Activated T-cell treated with anti-CD3 and anti-CD28 coated beads for 1 hour (primary cell): ENCODE measurements around the gene TIAM1.

ENCODE experiments used
- DNase-seq: peaks from one replicate; pipeline ENCODE4 v3.0.0-alpha.2; 2020; ENCODE audit warnings: low read depth

Gene TIAM1

GRCh38 chr21:31203431-31204054 is 140.5 kb downstream of the TIAM1 start:
- DNase-seq, result no peak

- DNase-seq, result no peak
These were observed 142.5 kb downstream of the TIAM1 start for GRCh38 chr21:31201548-31201947.

GRCh38 chr21:31201144-31201543 is 142.9 kb downstream of the TIAM1 start:
- DNase-seq, result no peak

DNA sequence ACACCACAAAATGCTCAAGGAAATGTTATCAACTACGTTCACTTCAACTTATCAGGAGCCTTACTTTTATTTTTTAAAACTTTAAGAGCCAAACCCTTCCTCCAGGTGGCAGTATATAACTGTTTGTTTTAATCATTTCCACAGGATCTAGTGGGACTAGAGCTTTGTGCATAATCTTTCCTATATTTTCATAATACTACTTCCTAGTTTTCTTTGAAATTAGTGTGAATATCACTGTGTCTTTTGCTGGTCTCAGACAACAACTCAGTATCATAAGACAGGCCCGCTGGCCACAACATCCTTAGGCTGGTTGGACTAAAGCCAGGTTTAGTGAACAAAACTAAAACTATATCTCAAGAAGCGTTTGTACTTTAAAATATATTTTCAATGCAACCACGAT is 145.5 kb downstream of the TIAM1 start:
- DNase-seq, result no peak

DNA sequence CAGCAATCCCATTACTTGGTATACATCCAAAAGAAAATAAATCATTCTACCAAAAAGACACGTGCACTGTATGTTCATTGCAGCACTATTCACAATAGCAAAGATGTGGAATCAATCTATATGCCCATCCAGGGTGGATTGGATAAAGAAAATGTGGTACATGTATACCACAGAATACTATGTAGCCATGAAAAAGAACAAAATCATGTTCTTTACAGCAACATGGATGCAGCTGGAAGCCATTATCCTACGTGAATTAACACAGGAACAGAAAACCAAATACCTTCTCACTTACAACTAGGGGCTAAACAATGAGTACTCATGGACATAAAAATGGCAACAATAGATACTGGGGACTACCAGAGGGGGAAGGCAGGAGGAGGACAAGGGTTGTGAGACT is 147.3 kb downstream of the TIAM1 start:
- DNase-seq, result no peak

DNA sequence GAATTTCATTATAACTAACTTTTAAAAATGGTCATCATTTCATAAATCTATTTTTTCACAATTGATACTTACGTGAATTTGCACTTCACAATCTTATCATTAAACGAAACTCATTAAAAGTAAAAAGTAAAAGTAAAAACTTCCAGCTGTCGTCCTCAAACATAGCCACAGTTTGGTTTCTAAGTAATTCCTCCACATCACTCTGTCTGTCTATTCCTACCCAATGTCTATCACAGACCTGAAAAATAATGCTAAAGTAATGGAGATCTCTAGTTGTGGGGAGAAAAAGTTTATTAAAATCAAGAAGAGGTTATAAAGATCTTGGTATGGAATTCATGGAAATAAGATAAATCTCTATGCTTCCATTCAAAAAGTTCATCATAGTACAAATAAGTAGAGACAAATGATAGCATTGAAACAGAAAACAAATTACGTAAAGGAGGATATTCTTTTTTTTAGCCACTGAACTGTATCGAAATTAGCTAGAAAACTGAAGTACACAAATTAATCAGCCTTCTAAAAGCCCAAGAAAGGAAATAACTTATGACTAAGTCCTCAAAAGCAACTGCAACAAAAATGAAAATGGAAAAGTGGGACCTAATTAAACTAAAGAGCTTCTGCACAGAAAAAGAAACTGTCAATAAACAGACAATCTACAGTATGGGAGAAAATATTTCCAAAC is 148.6 kb downstream of the TIAM1 start:
- DNase-seq, result no peak

DNA sequence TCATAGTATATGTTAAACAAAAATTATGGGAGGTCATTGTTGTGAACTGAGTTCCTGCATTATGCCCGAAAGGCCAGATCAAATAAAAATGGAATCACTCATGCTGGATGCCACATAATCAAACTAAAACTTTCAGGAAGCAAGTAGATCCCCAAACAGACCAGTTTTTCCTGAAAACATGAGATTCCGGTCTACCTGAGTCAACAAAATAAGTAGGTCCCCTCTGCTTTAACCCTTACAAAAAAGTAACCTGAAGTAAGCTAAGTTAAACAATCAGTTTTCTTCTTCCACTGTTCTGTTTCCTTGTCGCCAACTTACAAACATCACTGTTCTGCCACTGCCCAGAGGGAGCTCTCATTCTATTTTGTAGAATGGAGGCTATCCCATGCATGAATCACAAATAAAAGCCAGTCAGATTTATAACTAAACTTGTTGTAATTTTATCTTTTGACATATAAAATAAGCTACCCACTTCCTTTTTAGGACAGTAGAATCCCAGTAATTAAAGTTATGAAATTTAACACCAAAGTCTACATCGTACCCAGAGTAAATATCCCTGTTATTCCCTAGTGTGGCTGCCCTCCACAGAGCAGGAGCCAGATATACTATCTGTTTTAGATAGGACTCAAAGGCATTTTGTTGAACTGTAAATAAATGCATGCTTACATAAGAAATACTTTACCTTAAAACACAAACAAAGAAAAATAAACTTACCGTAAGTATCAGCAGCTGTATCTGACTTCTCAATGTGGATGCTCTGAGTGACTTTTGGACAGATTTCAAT is 149.4 kb downstream of the TIAM1 start:
- no peak for DNase-seq

DNA sequence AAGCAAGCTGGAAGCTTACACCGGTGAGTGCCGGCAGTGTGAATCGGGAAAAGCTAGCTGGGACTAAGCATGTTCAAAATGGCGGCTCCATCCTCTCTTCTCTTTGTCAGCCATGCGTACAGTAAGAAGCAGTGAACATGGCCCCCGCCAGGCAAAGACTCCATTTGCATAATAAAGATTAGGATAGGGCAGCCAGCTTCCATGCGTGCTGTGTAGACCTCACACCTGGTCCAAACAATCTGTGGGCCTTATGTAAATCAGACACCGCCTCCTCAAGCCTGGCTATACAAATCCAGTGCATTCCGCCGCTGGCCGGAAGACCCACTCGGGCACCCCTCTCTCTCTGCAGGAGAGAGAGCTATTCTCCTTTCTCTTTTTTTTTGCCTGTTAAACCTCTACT is 150.3 kb downstream of the TIAM1 start:
- no peak for DNase-seq

GRCh38 chr21:31191553-31191952 is 152.5 kb downstream of the TIAM1 start:
- no peak for DNase-seq

GRCh38 chr21:31190516-31190915 is 153.5 kb downstream of the TIAM1 start:
- DNase-seq, result no peak

- no peak for DNase-seq
These were observed 156.6 kb downstream of the TIAM1 start for GRCh38 chr21:31187499-31187898.

- no peak for DNase-seq
These were observed 157.1 kb downstream of the TIAM1 start for GRCh38 chr21:31186916-31187315.

DNA sequence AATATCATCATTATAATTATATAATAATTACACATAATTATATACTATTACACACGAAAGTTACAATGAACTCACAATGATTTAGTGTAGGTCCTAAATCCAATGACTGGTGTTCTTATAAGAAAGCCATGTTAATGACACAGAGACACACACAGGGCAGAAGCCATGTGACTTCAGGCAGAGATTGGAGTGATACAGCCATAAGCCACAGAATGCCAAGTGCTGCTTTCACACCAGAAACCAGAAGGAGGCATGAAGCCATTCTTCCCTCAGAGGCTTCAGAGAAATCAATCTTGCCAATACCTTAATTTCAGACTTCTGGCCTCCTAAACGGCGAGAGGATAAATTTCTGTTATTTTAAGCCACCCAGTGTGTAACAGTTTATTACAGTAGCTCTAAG is 158.4 kb downstream of the TIAM1 start:
- DNase-seq, result no peak

GRCh38 chr21:31184876-31185275 is 159.2 kb downstream of the TIAM1 start:
- no peak for DNase-seq

- peak; percentile 55 for DNase-seq
These were observed 159.6 kb downstream of the TIAM1 start for GRCh38 chr21:31184459-31184858.

DNA sequence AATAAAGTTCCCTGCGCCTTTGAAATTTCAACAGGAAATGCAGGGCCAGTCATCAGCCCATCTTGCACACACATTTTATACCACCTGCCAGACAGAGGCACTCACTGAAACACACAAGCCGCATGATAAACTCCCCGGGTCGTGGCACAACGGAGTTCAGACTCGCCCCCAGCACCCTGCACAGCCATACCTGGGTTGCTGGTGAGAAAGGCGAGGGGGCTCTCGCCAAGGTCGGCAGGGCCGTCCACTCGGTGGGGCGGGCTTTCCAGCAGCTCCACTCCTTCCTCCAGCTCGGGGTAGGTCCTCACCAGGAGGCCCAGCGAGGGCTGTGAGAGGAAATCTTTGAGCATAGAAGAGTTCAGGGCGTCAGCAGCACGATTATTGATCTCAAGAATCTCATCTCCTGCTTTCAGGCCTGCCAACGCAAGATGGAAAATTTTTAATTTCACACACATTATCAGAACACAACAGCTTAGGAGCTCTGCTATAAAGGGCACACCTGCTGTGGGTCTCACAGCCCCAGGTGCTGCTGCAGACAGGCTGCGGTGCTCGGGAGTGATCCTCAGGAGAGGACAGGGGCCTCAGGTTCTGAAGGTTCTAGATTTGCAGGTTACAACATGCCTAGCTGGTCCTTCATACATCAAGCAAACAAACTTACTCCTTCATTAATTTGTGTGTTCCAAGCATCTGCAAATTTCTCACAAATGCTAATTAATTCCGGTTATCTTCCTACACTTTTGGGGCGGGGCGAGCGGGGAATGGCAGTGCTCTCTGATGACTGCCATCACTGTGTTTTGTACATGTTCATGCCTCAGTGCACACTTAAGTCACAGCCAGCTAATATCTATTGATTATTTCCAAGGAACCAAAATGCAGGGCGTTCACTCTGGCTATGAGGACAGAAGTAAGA is 161.6 kb downstream of the TIAM1 start:
- DNase-seq, result peak; percentile 44

DNA sequence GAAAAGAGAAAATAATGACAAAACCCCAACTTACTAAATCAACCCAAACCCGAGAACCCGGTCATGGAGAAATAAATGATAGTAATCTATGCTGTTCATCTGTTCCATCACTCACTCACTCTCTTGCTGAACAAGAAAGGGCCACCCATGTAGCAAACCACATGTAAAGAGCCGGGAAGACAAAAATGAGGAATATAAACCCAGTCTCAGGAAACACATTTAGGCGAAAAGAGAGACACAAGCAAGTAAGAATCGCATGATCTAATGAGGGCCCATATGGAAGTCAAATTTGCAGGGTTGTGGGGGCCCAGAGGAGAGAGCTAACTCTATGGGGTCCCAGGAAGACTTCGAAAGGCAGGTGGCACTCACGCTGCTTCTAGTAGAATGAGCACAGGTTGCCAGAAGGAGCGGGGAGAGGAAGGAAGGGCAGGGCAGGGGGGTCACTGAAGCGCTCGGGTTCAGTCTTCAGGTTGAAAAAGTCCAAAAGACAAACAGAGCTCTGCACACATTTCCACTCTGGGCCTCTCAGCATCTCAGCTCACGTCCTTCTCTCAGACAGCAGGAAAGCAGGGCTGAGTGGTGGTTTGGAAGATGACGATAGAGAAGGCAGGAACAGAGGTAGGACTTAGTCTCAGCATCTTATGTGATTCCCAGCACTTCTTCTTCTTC is 162.8 kb downstream of the TIAM1 start:
- DNase-seq, result no peak

DNA sequence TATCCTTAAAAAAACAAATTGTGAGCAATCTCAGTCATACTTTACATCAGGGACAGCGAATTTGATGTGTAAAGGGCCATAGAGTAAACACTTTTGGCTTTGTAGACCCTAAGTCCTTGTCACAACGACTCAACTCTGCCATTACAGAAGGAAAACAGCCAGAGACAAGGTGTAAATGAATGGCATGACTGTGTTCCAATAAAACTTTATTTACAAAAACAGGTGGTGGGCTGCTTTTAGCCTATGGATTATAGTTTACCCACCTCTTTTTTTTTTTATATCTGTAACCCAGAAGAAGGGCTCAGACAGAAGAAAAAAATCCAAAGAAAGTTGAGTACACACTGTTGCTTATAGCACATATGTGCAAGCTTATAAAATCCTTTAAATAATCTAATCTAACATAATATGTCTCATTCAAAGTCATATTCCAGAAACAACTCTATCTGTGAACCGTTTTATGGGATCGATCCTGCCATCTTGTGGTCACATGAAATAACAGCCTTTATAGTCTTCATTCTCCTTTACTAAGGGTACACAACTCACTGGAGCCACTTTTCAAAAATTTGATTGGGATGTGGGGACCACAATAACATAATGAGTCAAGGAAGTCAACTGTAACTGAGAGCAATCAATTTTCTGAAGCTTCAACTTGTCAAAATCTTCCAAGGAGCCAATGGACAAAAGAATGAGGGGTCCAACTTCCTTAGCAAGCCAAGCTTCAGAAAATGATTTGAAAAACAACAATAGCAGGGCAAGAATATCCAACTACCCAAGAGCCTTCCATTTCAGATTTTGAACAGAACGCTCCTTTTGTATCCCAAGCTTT is 163.6 kb downstream of the TIAM1 start:
- DNase-seq, result no peak

DNA sequence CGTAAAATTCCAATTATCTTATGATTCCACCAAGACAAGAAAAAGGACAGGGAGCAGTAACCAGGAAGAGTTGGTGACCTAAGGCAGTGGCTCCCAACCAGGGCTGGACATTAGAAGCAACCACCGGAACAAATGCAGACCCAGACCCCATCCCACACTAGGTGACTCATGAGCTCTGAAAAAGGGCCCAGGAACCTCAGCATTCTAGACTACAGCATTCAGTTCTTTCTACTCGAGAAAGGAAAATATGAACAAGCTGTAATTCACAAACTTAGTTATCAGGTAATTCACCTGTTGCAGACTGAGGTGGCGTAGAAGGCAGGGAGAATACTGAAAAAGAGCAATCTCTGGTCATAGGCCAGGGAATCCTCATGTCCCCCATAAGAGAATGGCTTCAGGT is 167.3 kb downstream of the TIAM1 start:
- DNase-seq, result no peak

DNA sequence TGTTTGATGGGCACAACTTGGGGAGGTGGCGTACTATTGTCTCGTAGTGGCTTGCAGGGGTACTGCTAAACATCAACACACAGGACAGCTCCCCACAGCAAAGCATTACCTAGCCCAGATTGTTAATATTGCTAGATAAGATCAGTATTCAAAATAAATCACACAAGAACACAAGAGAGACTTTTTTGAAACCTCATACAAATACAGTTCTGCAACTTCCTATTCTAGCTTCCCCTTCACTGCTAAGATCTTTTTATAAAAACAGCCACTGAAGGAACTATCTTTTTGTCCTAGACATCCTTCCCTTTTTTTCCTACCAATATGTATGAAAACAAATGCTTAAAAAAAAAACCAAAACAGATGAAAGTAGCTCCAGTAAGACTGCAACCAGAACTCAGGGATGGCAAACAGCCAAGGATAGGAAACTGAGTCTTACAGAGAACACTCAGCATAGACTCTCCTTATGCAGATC is 167.9 kb downstream of the TIAM1 start:
- no peak for DNase-seq
